Amniotic stem cell (primary cell): Measurements from ENCODE around the gene MRGPRF.
A peak's percentile ranks its signal among the peaks of the same experiment; 100 is the strongest.

Experiments used
- DNase-seq: peaks from one replicate; lab custom pipeline; 2025; lab: John Stamatoyannopoulos, UW

Gene MRGPRF

GRCh38 chr11:69050592-69051380 is 37.7 kb upstream of the MRGPRF start:
- no peak for DNase-seq

- no peak for DNase-seq
These were observed 36.4 kb upstream of the MRGPRF start for GRCh38 chr11:69049490-69049867.

GRCh38 chr11:69048694-69049489 is 35.8 kb upstream of the MRGPRF start, which contains the start of gene TPCN2:
Gene TPCN2 (plus strand): TSS chr11:69048932. CDS start chr11:69048998, 66 bp downstream.
- DNase-seq = peak; percentile 90

- DNase-seq = no peak
These were observed 35.1 kb upstream of the MRGPRF start for GRCh38 chr11:69048031-69048693.

GRCh38 chr11:69044111-69045013 is 31.3 kb upstream of the MRGPRF start:
- peak; percentile 6 for DNase-seq

- no peak for DNase-seq
These were observed 28.5 kb upstream of the MRGPRF start for GRCh38 chr11:69041516-69041915.

GRCh38 chr11:69040581-69041260 is 27.7 kb upstream of the MRGPRF start:
- DNase-seq = no peak

GRCh38 chr11:69040051-69040450 is 27.0 kb upstream of the MRGPRF start:
- no peak for DNase-seq

- DNase-seq = no peak
These were observed 26.5 kb upstream of the MRGPRF start for GRCh38 chr11:69039501-69039900.

- DNase-seq = no peak
These were observed 24.5 kb upstream of the MRGPRF start for GRCh38 chr11:69037544-69037943.

GRCh38 chr11:69037074-69037473 is 24.0 kb upstream of the MRGPRF start:
- no peak for DNase-seq

- no peak for DNase-seq
These were observed 22.9 kb upstream of the MRGPRF start for GRCh38 chr11:69035946-69036340.

- DNase-seq = no peak
These were observed 22.3 kb upstream of the MRGPRF start for GRCh38 chr11:69035150-69035945.

- no peak for DNase-seq
These were observed 21.2 kb upstream of the MRGPRF start for GRCh38 chr11:69034123-69034867.

- DNase-seq = no peak
These were observed 20.4 kb upstream of the MRGPRF start for GRCh38 chr11:69033431-69033830.

- DNase-seq = no peak
These were observed 19.8 kb upstream of the MRGPRF start for GRCh38 chr11:69032833-69033232.

GRCh38 chr11:69030301-69030700 is 17.3 kb upstream of the MRGPRF start:
- no peak for DNase-seq

GRCh38 chr11:69027704-69028372 is 14.8 kb upstream of the MRGPRF start:
- no peak for DNase-seq

- DNase-seq = no peak
These were observed 11.5 kb upstream of the MRGPRF start for GRCh38 chr11:69024509-69024908.
